ENCODE measurements around the gene ATXN10.

Gene ATXN10

DNA sequence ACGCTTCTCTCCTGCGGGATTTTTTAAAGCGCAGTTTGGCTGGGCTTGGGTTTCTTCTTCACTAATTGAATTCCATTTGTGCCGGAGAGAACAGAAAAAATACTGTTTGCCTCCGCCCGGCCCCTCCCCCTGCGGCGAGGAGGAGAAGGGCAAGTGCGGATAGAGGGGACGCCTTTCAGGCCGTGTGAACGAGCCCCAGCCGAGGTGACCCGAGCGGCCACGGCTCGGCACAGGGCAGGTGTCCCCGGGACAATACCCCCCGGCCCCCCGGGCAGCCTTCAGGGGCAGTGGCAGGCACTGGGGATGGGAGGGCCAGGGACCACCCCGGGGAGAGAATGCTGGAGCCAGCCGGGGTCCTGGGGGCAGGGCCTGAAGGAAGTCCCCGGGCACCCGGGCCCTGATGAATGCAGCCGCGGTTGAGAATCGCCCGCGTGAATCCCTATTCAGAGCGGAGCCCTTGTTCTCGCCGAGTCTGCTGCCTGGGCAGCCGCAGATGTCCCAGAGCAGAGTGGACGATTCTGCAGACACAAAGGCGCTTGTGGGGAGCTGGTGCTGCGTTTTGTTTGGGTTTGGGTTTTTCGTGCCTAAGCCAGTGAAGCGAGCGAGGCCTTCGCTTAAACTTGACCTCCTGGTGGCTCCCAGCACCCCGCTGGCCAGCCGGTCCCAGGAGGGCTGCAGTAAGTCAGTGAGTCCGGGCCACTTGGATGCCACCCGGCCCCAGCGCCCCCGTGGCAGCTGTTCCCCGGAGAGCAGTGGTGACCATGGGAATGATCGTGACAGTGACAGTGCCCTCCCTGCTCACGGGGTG is 209.3 kb downstream of the ATXN10 start:
- no peak for DNase-seq

DNA sequence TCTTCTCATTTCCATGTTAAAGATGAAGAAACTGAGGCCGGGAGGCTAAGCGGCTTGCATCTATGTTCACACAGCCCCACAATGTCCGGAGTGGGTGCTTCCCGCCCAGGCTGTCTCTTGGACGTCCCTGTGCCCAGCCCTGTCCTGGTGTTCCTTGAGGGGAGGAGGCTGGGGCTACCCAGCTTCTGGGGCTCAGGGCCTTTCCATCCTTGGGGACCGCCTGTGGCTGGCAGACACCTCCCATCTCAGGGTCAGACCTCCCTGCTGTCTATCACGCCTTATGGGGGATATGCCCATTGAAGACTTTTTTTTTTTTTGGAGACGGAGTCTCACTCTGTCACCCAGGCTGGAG is 209.9 kb downstream of the ATXN10 start:
- DNase-seq: no peak

DNA sequence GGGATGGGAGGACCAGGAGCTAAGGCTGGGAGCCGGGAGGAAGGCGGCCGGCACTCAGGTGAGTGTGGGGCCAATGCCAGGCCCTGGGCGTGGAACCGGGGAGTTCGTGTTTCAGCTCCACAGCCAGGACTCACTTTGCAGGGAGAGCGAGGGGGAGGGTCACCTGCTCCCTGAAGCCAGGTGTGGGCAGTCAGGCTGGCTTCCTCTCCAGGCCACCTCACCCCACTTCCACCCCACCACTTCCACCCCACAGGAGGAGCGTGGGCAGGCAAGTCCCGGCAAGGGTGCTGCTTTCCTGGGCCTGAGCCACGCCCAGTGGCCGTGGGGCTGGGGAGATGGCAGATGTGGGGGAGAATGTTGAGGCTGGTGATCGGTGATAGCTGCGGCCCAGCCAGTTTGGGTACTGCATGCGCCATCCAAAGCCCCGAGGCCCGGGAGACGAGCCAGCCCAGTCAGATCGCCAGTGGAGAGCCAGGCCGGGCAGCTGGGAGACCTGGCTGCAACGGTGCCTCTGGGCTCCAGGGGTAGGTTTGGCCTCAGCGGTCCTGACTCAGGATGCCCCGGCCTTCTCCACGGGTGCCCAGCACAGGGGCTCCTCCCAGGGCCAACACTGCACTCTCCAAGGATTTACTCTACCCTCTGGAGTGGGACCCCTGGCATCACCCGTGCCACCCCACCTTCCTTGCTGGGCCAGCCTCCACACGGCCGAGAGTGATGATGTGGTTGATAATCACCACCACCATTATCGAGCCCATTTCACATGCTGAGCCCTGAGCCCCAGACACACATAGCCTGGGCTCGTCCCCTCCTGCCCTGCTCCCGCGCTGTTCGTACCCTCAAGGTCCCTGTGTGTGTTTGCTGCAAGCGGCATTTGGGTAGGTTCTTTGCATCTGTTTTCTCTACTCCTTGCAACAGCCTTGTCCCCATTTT is 211.5 kb downstream of the ATXN10 start:
- DNase-seq: no peak

DNA sequence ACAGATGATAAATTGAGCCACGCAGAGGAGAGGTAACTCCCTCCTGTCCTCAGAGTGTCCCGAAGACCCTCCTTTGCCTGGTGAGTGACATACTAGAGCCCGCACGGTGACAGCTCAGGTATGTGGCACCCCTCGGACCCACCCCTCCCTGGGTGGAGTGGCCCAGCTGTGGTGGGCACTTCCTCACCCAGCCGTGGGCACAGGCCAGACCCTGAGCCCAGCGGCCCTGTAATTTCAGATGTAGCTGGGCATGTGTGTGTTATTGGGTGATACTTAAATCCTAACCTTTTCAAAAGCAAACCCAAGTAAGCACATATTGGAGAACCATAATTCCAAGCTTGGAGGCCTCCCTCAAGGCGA is 212.2 kb downstream of the ATXN10 start:
- DNase-seq: no peak

DNA sequence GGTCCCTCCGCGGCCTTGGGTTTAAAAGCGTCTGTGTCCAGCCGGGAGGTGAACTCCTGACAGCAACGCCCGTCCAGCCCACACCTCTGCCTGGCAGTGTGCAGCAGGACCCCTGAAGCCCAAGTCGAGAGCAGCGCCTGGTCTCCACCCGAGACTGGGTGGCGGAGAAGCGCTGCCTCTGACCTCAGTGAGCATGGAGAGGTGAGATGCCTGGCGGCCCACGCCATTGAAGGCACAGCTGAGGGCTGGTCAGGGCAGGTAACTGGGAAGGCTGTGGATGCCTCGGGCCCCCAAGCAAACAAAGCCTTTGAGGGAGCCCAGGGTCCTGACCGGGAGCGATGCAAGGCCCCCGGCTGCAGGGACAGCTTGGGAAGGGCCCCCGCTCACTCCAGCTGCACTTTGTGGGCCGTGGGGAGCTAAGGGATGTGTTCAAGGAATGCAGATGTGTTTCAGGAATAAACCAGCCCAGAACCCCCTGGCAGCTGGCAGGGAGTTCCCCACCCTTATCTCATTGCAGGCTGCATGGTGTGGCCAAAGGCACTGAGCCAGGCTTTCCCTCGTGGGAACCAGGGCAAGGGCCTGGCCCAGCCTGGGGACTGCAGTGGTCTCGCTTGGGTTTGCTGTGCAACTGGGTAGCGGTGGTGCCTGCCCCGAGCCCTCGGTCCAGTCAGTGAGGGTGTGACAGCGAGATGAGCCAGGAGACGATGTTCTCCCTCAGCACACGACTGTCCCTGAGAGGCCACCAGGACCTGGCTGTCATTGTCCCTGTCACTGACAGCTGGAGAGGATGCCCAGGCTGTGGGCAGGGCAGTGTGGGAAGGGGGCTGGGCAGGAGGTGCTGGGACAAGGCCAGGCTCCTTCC is 212.8 kb downstream of the ATXN10 start:
- no peak for DNase-seq

DNA sequence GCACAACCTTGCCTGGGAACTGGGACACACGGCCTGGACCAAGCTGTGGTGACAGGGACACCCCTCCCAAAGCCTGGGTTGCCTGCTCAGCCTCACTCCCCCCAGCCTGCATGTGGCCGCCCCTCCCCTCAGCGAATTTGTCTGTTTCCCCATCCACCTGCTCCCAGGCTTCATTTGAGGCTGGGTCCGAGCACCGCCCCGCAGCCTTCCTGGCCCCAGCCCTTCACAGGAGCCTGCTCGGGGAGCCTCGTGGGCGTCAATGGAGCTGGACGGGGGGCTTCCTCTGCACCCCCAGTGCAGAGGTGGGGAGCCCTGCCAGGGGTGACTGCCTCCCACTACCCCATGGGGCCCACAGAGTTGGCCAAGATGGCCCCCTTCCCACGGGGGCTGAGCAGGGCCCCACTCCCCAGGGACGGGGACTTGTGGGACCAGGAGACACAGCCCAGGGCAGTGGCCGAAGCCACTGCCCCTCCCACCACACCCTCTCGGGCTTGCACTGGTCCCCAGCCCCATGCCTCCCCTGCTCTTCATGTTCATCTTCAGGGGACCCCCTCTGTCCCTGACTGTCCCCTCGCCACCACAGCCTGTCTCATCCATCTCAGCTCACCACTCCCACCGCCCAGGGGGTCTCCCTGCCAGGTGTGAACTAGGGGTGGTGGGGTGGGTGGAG is 213.7 kb downstream of the ATXN10 start:
- DNase-seq: no peak

DNA sequence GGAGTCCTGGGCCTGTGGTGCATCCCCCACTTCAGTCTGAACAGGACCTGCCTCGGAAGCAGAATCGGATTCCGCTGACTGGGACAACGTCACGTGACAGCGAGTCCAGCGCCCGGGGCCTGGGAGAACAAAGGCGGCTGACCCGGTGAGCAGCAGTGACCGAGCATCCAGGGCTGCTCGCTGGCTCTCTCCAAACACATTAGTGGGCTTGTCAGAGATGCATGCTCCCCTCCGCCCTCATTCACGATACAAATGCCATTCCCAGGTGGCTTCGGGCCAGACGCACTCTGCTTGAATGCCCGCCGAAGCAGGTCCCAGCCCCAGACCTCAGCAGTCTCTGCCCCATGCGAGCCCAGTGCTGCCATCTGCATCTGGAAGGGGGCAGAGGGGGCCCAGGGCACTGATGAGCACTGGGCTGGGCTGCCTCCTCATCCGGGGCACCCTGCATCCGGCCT is 214.3 kb downstream of the ATXN10 start:
- no peak for DNase-seq

DNA sequence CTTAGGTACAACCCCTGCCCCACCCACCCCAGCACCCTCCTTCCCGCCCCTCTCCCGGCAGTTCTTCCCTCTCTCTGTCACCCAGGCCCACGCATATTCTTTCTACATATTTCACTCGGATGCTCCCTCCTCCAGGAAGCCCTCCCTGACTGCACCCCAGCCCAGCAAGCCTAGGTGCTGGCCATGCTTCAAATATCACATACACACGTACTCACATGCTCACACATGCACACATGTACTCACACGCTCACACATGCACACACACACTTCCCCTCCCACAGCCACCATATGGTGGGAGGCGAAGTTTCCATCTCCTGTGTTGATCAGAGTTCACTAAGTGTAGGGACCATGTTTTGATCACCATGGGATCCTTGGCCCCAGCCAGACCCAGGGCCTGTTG is 214.9 kb downstream of the ATXN10 start:
- no peak for DNase-seq

DNA sequence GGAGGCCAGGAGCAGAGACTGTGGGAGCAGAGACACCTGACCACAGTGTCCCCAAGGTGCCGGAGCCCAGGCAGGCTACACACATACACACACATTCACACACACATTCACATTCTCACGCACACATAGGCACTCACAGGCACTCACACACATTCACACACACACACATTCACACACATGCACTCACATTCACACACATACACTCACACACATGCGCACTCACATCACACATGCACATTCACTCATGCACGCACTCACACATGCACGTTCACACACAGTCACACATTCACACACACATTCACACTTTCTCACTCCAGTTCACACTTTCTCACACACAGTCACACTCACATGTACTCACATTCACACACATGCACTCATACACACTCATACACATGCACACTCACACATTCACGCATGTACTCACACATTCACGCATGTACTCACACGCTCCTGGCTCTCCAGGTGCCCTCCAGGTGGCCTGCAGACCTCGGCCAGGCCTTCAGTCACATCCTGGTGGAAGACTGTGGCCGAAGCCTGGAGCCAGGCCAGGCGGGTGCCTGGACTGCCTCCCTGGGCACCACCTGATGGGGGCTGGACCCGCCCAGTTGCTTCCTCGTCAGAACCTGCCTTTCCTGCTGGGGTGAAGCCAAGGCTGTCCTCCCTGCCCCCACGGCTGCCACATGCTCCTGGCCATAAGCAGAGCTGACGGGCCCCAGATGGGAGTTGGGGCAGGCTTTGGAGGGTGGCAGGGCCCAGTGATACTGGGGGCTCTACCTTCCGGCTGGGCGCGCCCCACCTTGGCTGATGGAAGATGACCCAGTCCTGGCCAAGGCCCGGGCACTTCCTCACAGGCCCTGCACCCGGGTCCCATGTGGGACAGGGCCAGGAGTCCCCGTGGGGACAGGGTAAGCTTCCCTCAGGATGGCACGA is 215.8 kb downstream of the ATXN10 start:
- DNase-seq: no peak

DNA sequence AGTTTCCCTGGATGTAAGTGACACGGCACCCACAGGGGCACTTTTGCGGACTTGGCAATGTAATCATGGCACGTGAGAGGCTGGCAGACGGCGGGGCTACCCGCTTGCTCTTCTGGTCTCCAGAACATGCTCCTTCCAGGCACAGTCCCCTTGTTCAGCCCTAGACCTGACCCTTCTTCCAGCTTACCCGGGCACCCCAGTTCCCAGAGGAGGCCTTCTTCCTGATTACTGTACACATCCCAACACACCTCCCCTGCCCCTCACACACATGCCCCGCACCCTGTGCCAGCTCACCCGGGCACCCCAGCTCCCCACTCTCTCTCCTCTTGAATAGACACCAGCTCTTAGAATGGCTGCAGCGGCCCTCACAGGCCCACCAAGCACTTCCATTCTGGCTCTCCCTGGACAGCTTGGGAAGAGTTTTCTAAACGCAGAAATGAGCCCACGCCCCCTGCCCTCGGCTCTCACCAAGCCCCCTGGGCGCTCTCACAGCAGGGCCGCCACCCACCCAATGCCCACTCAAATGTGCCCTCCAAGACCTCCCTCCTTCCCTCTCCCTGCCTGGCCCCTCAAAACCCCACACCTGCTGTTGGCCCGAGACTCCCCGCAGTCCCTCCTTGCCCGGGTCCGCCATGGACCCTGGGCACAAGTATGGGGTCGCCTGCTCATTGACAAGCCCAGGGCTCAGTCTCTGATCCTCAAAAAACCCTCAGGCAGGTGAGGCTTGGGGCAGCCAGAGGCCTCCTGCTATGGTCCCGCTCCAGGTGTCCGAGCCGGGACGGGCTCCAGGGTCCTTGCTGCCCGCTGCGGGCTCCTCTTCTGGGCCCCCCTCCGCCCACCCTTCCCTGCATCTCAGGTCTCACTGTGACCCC is 216.8 kb downstream of the ATXN10 start:
- DNase-seq: no peak

DNA sequence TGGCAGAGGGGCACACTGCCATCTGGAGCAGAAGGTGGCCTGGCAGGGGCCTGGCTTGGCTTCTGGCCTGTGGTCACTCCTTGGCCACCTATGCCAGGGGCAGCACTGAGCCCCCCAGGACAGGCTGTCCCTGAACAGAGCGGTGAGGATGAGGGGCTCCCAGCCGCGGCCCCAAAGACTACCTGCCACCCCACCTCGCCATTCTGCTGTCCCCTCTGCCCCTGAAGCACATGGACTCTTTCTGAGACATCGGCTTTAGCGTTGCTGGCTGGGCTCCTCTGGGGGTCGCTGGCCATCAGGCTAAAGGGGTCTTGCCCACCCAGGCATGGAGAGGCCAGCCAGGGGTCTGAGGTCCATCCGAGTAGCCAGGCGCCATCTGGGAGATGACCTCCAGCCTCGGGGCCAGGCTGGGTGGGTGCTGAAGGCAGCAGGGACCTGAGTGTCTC is 217.5 kb downstream of the ATXN10 start:
- DNase-seq: no peak

DNA sequence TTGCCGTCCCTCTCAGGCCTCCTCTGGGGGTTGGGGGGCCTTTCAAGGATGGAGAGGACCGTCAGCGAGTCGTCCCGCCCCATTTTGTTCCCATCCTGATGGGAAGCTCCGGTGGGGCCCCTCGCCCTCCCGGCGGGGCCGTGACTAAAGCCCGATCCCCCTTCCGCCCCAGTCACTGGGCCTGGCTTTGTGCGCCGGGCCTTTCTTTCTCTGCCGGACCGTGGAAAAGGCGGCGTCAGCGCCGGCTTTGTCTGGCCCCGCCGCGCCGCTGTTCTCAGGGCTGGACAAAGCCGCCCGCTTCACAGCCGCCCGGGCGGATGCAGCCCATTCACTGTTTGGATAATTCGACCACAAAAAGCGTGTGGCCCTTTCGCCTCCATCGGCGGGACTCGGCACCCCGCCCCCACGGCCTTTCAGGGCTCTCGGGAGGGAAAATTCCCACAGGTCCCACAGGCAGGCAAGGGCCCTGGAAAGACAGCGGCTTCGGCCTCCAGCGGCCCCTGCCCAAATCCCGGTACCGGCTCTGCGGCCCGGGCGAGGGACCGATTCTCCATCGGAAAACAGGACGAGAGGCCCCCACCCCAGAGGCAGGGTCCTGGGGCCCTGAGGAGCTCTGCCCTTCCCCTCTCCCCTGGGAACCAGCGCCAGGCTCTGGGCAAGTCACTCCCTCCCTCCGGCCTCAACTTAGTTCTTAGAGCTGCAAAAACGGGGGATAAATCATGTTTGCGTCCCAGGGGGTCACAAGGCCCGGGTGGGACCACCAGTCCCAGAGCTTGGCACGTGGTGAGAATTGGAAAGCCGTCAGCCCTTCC is 218.1 kb downstream of the ATXN10 start:
- no peak for DNase-seq

DNA sequence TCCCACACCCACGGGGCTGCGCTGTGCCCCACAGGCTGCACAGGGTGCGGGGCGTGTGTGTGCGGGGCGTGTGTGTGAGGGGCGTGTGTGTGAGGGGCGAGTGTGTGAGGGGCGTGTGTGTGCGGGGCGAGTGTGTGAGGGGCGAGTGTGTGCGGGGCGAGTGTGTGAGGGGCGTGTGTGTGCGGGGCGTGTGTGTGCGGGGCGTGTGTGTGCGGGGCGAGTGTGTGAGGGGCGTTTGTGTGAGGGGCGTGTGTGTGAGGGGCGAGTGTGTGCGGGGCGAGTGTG is 218.7 kb downstream of the ATXN10 start:
- no peak for DNase-seq

DNA sequence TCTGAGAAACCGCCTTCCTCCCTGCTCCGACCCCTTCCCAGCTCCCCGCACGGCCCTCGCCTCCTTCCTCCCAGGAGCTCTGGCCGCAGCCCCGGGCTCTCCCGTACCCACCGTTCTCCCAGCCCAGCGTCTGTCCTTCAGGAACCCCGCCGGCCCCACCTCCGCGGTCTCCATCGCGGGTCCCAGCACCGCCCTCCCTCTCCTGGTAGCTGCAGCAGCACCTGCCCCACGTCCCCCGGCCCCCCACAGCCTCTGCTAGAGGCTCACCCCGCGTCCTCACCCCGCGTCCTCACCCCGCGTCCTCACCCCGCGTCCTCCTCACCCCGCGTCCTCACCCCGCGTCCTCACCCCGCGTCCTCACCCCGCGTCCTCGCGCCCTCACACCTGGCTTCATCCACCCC is 219.4 kb downstream of the ATXN10 start:
- DNase-seq: no peak

DNA sequence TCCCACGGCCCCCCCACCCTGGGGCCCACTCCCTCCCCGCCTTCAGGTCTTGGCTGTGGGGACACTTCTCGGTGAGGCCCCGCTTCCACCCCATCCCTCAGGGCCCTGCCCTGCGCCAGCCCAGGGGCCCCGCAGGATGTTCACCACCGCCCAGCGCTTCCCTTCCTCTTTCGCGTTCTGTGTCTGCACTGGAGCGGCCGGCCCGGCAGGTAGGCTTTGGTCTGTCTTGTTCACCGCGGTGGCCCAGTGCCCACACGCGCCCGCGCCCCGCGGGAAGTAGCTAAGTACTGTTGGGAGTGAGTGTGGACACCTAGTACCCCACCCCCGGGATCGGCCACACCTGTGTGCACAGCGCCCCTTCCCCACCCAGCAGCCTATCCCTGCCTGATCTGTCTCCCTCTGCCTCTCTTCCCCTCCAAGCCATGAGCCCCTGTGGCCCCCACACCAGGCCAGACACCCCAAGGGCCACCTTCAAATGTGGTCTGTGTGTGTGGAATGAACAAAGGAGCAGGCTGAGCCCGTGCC is 219.9 kb downstream of the ATXN10 start:
- DNase-seq: no peak

DNA sequence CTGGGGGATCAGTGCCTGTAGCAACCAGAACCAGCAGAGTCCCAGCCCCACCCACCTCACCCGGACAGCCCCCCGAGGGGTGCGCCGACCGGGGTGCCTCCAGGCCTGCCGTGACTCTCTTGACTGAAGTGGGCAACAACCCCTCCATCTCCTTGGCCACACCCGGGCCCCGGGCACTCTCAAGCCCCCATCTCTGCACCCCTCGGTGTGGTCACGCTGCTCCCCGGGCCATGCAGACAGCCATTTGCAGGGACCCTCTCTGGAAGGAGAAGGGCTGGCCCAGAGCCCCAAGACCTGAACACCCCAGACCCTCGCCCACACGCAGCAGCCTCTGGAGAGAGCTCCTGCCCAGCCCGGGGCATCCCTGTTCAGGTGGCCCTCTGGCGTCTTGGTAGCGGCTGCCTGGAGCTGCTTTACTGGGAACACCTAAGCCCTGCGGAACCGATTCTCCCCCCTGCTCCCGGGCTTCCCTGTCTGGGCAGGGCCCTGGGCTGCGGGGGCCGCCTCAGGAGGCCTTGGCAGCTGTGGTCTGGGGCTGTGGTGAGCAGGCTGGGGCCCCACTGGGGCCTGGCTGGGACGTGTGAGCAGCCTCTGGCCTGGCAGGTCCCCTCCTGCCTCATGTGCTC is 220.5 kb downstream of the ATXN10 start:
- no peak for DNase-seq

DNA sequence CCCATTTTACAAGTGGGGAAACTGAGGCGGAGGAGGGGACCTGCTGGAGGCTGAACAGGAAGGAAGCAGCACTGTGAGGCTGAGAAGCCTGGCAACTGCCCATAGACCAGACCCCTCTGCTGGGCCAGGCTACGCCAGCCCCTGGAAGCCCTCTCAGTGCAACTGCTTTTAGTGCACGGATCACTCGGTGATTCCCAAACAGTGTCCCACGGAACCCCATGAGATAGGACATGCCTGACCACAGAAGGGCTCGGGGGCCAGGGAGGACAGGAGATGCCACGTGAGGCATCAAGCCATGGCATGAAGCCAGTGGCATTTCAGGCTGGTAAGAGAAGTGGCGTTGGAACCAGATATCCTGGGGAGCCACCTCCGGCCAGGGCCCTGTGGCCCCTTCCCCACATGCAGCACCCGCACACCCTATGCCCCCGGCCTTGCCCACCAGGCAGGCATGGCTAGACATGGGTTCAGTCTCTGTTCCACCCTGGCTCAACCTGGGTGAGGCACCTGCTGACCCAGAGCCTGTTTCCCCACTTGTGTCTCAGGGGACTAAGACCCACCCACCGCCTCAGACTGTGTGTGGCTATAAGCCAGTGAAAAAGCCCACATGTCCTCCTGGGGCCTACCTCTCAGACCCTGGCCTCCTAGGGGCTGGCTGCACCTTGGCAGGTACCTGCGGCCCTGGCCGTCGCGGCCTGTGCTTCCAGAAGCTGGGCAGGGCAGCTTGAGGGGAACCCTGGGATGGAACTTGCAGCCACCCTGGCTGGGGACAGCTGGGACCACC is 221.2 kb downstream of the ATXN10 start:
- no peak for DNase-seq

DNA sequence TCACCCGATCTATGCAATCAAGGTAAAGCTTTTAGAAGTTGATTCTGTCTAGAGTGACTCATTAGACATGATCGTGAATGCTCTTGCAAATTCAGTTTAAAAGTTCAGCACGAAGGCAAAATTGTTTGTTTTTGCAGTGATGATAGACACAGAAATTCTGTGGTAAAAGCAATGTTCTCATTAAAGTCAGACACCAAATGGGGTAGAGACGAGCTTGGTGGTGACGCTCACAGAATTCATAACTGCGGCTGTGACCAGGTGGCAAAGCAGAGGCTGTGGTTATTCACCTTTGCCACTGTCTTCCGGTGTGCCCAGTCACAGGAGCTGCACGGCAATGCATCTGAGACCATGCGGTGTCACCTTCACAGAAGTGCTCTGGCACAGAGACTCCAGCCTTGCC is 221.9 kb downstream of the ATXN10 start:
- DNase-seq: no peak
